ENCODE results near the gene PTDSS2. TPM values are rescaled to one million over a fixed set of nuclear protein-coding genes. Genes with fewer than 3 reads are reported as not detected.

Gene PTDSS2
- total and polyA plus RNA-seq, 2 of the 13 experiments (the other 11 are each of a cell fraction or from before 2014, with no cell fraction given): 21.7 to 26.4 TPM

DNA sequence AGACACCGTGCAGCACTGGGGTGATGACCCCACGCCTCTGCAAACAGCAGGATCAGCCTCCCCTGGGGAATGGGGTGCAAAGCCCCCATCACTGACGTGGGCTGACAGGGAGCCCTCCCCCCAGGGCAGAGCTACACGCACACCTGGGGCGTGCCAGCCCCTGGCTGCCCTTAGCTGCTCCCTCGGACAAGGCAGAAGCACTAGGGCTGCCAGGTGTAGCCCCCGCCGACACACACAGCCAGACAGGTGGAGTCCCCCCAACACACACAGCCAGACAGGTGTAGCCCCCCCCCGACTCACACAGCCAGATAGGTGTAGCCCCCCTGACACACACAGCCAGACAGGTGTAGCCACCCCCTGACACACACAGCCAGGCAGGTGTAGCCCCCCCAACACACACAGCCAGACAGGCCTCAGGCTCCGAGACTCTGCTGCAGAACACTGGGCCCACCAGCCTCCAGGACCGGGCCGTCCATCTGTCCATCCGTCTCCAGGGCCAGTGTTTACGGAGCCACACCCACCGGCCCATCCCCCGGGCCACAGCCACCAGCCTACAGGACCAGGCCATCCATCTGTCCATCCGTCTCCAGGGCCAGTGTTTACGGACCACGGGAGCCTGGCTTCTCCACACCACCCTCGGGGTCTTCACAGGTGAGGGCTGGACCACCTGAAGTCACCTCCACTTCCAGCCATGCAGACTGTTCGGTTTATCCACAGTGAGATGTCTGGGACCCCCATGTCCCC lies 11.8 kb upstream of the PTDSS2 start:
- ChIA-PET POLR2A (interaction anchor here (1.9 kb wide), 1 partner anchor 12 kb away, joined by 6 read pairs; the partner anchor contains the start of gene PTDSS2), CTCF (ENCODE audit: low intra/inter-chr PET ratio, low total read pairs) (no interaction called here)
- H3K4me1 ChIP-seq (ENCODE audit: insufficient read depth, low read length): peaks cover 26% of the 10 kb centered on the region
- H3K27ac ChIP-seq (ENCODE audit: extremely low read length, insufficient read depth, low read length): no peak overlapping the region
- no peaks in the 10 kb centered on the region for H3K79me2 ChIP-seq (ENCODE audit: insufficient read depth, low read length)
- H3K36me3 ChIP-seq (replicated peaks in 1 of 2; ENCODE audit: control insufficient read depth in 1 of 2, insufficient read depth in 2 of 2, low read length in 2 of 2): no peaks in the 10 kb centered on the region
- DNase-seq (ENCODE audit: low spot score) (no peak), FAIRE-seq (no peak), ATAC-seq (no peak)
- no peaks in the 10 kb centered on the region for H4K20me1 ChIP-seq (ENCODE audit: insufficient read depth, low read length)
- no peak overlapping the region for H3K9ac ChIP-seq (ENCODE audit: insufficient read depth, low read depth, low read length)
- intact Hi-C loops (cut with micrococcal nuclease; ENCODE audit: unreplicated experiment): no loop called here
- no peak overlapping the region for H3K4me2 ChIP-seq (ENCODE audit: low read depth, low read length)
- in situ Hi-C loops (cut with HindIII; ENCODE audit: extremely low pct_ligation_motif_present, low pct_unique_long_range_greater_than_20kb): no loop called here
- TF ChIP-seq TFE3 (CRISPR knock-in tag; IDR thresholded peaks at IDR 0.05) (no peak), ARHGAP35 (CRISPR knock-in tag; IDR thresholded peaks at IDR 0.05; ENCODE audit: borderline replicate concordance) (no peak), ETV6 (CRISPR knock-in tag; conservative IDR thresholded peaks at IDR 0.05) (no peak)
- no peaks in the 10 kb centered on the region for H3K27me3 ChIP-seq (ENCODE audit: control insufficient read depth in 1 of 2, insufficient read depth in 2 of 2, low read length in 2 of 2)
- no TSS peak for BruUV-seq (replicated peaks)
- H3K4me3 ChIP-seq (replicated peaks in 1 of 3; ENCODE audit: insufficient read depth in 1 of 3, low read depth in 2 of 3, low read length in 3 of 3): no peak overlapping the region
- H2AFZ ChIP-seq (ENCODE audit: low read length): no peak overlapping the region
- H3K9me3 ChIP-seq (ENCODE audit: low read length): no peaks in the 10 kb centered on the region
- WGBS (ENCODE audit: low lambda C conversion rate): 81% methylated on average over 11 of the region's 21 CpGs

- H3K9ac ChIP-seq (ENCODE audit: insufficient read depth, low read depth, low read length): no peak overlapping the region
- WGBS (ENCODE audit: low lambda C conversion rate): 97% methylated on average over 18 of the region's 23 CpGs
- H3K4me2 ChIP-seq (ENCODE audit: low read depth, low read length): no peak overlapping the region
- H3K79me2 ChIP-seq (ENCODE audit: insufficient read depth, low read length): no peaks in the 10 kb centered on the region
- no peak overlapping the region for H3K4me3 ChIP-seq (replicated peaks in 1 of 3; ENCODE audit: insufficient read depth in 1 of 3, low read depth in 2 of 3, low read length in 3 of 3)
- H4K20me1 ChIP-seq (ENCODE audit: insufficient read depth, low read length): no peaks in the 10 kb centered on the region
- FAIRE-seq (no peak), ATAC-seq (no peak), DNase-seq (ENCODE audit: low spot score) (no peak)
- no peaks in the 10 kb centered on the region for H3K27me3 ChIP-seq (ENCODE audit: control insufficient read depth in 1 of 2, insufficient read depth in 2 of 2, low read length in 2 of 2)
- in situ Hi-C loops (cut with HindIII; ENCODE audit: extremely low pct_ligation_motif_present, low pct_unique_long_range_greater_than_20kb): loop anchor here (5.0 kb wide), 1 partner anchor 32 kb away; no protein-coding TSS in a partner anchor
- CTCF ChIA-PET (ENCODE audit: low intra/inter-chr PET ratio, low total read pairs): interaction anchor here (1.1 to 1.2 kb wide), 2 partner anchors 9 to 79 kb away, joined by 3 to 7 read pairs; no protein-coding TSS in a partner anchor
- POLR2A ChIA-PET: interaction anchor here (1.0 to 1.9 kb wide), 6 partner anchors 9 to 79 kb away, joined by 3 to 7 read pairs (median 5); partner anchors contain the start of gene PTDSS2
- H3K27ac ChIP-seq (ENCODE audit: extremely low read length, insufficient read depth, low read length): no peak overlapping the region
- peaks cover 33% of the 10 kb centered on the region for H3K4me1 ChIP-seq (ENCODE audit: insufficient read depth, low read length)
- BruUV-seq (replicated peaks): no TSS peak
- H2AFZ ChIP-seq (ENCODE audit: low read length): no peak overlapping the region
- no peaks in the 10 kb centered on the region for H3K9me3 ChIP-seq (ENCODE audit: low read length)
- TF ChIP-seq SRSF9 (IDR thresholded peaks at IDR 0.05; ENCODE audit: borderline replicate concordance, insufficient read depth, low read depth, low read length, poor library complexity, severe bottlenecking) (no peak), NR2F6 (IDR thresholded peaks at IDR 0.05) (no peak), NR2F6 (CRISPR knock-in tag; IDR thresholded peaks at IDR 0.05) (no peak)
- H3K36me3 ChIP-seq (replicated peaks in 1 of 2; ENCODE audit: control insufficient read depth in 1 of 2, insufficient read depth in 2 of 2, low read length in 2 of 2): no peaks in the 10 kb centered on the region
- intact Hi-C loops (cut with micrococcal nuclease; ENCODE audit: unreplicated experiment): no loop called here
These were observed 10.6 kb upstream of the PTDSS2 start for GRCh38 chr11:439315-440064.
